ENCODE data around the gene LILRB2. TPM values are rescaled to one million over a fixed set of nuclear protein-coding genes. Genes with fewer than 3 reads are reported as not detected.

The LILRB2 gene
- total RNA-seq, 1 experiment from 2014 or later = not detected

DNA sequence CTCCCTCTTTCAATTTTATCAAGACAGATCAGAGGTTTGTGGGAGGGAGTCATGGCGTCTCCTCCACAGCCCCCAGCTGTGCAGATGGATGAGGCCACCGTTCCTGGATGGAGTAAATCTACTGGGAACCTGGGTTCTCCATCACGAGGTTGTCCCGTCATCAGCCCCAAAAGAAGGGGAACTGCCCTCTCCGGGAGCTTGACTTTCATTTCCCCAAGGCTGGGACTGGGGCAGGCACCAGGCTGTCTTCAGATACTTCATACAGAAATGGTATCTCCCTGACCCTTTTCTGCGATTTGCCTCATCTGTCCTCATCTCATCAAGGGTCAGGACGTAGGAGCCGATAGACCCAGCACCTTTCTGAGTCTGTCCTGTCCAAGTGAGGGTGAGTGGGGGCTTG is 9.8 kb downstream of the LILRB2 start:
- H3K9me2 ChIP-seq (ENCODE audit: insufficient read depth) = no peaks in the 10 kb centered on the region
- ATAC-seq (no peak), DNase-seq (ENCODE audit: low read depth, low spot score) (no peak)
- intact Hi-C loops (cut with micrococcal nuclease) = no loop called here
- peaks cover 23% of the 10 kb centered on the region for H3K27me3 ChIP-seq (ENCODE audit: insufficient read depth, low read length)
- TF ChIP-seq RAD21 (IDR thresholded peaks at IDR 0.05; ENCODE audit: low read depth) = no peak
- TF ChIP-seq ZNF274 (IDR thresholded peaks at IDR 0.05; ENCODE audit: low read depth, low read length) = no peak
- ChIA-PET POLR2A (no interaction called here), RAD21 (ENCODE audit: low non-redundant PET in 1 of 2, low total read pairs in 2 of 2, uncharacterized antibody in 2 of 2, unreplicated experiment in 2 of 2) (no interaction called here), CTCF (no interaction called here)
- no peaks in the 10 kb centered on the region for H3K9me3 ChIP-seq (ENCODE audit: control insufficient read depth in 1 of 2, insufficient read depth in 1 of 2, low read depth in 1 of 2, low read length in 2 of 2)
- H2AFZ ChIP-seq (ENCODE audit: low read depth, low read length, poor library complexity, severe bottlenecking) = no peak overlapping the region
- no peaks in the 10 kb centered on the region for H3K36me3 ChIP-seq (ENCODE audit: control insufficient read depth in 1 of 2, insufficient read depth in 2 of 2, low read length in 2 of 2)
- no peak overlapping the region for H3K4me3 ChIP-seq (replicated peaks in 1 of 2; ENCODE audit: low read depth in 1 of 2, low read length in 2 of 2)
- H3K27ac ChIP-seq (ENCODE audit: low read depth, low read length) = no peak overlapping the region
- no peaks in the 10 kb centered on the region for H4K20me1 ChIP-seq (ENCODE audit: insufficient read depth)
- H3K4me2 ChIP-seq (ENCODE audit: low read length) = no peak overlapping the region
- no peak overlapping the region for H3K9ac ChIP-seq (ENCODE audit: low read length)
- H3K79me2 ChIP-seq (ENCODE audit: insufficient read depth, low read length) = no peaks in the 10 kb centered on the region
- H3K4me1 ChIP-seq (ENCODE audit: control insufficient read depth in 1 of 2, insufficient read depth in 2 of 2, low read length in 2 of 2) = no peaks in the 10 kb centered on the region
- no TSS peak for BruUV-seq (replicated peaks)

DNA sequence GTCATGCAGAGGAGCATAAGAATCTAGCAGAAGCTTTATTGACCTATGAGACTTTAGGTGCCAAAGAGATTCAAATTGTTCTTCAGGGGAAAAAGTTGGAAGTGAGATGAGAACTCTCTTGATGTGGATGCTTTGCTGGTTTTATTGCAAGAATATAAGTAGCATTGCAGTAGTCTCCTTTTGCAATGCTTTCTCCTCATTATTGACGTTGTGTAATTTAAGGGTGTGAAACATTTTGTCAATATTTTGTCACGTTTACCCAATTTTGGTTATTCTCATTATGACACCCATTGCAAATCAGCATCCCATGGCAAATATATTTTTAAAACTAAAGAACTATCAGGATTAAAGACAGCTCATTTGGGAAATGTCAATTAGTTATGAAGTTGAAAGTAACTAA is 12.0 kb downstream of the LILRB2 start:
- Histone ChIP-seq H2AFZ (ENCODE audit: low read depth, low read length, poor library complexity, severe bottlenecking) (no peak overlapping the region), H3K4me1 (ENCODE audit: control insufficient read depth in 1 of 2, insufficient read depth in 2 of 2, low read length in 2 of 2) (no peaks in the 10 kb centered on the region), H3K9ac (ENCODE audit: low read length) (no peak overlapping the region), H3K4me3 (replicated peaks in 1 of 2; ENCODE audit: low read depth in 1 of 2, low read length in 2 of 2) (no peak overlapping the region), H3K9me2 (ENCODE audit: insufficient read depth) (no peaks in the 10 kb centered on the region), H3K36me3 (ENCODE audit: control insufficient read depth in 1 of 2, insufficient read depth in 2 of 2, low read length in 2 of 2) (no peaks in the 10 kb centered on the region), H3K79me2 (ENCODE audit: insufficient read depth, low read length) (no peaks in the 10 kb centered on the region), H3K27me3 (ENCODE audit: insufficient read depth, low read length) (peaks cover 23% of the 10 kb centered on the region), H3K4me2 (ENCODE audit: low read length) (no peak overlapping the region), H3K9me3 (ENCODE audit: control insufficient read depth in 1 of 2, insufficient read depth in 1 of 2, low read depth in 1 of 2, low read length in 2 of 2) (no peaks in the 10 kb centered on the region), H3K27ac (ENCODE audit: low read depth, low read length) (no peak overlapping the region), H4K20me1 (ENCODE audit: insufficient read depth) (no peaks in the 10 kb centered on the region)
- ChIA-PET RAD21 (ENCODE audit: low non-redundant PET in 1 of 2, low total read pairs in 2 of 2, uncharacterized antibody in 2 of 2, unreplicated experiment in 2 of 2) (no interaction called here), CTCF (no interaction called here), POLR2A (no interaction called here)
- no peak for TF ChIP-seq EZH2phosphoT487 (IDR thresholded peaks at IDR 0.05; ENCODE audit: borderline replicate concordance)
- TF ChIP-seq, protein P1, sequence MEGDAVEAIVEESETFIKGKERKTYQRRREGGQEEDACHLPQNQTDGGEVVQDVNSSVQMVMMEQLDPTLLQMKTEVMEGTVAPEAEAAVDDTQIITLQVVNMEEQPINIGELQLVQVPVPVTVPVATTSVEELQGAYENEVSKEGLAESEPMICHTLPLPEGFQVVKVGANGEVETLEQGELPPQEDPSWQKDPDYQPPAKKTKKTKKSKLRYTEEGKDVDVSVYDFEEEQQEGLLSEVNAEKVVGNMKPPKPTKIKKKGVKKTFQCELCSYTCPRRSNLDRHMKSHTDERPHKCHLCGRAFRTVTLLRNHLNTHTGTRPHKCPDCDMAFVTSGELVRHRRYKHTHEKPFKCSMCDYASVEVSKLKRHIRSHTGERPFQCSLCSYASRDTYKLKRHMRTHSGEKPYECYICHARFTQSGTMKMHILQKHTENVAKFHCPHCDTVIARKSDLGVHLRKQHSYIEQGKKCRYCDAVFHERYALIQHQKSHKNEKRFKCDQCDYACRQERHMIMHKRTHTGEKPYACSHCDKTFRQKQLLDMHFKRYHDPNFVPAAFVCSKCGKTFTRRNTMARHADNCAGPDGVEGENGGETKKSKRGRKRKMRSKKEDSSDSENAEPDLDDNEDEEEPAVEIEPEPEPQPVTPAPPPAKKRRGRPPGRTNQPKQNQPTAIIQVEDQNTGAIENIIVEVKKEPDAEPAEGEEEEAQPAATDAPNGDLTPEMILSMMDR (IDR thresholded peaks at IDR 0.05 in 2 of 3, conservative IDR thresholded peaks at IDR 0.05 in 1 of 3; ENCODE audit: borderline replicate concordance in 1 of 3, insufficient read depth in 1 of 3, low read depth in 2 of 3, low read length in 2 of 3) = no peak
- no peak for TF ChIP-seq EZH2 (IDR thresholded peaks at IDR 0.05)
- TF ChIP-seq, protein P2, sequence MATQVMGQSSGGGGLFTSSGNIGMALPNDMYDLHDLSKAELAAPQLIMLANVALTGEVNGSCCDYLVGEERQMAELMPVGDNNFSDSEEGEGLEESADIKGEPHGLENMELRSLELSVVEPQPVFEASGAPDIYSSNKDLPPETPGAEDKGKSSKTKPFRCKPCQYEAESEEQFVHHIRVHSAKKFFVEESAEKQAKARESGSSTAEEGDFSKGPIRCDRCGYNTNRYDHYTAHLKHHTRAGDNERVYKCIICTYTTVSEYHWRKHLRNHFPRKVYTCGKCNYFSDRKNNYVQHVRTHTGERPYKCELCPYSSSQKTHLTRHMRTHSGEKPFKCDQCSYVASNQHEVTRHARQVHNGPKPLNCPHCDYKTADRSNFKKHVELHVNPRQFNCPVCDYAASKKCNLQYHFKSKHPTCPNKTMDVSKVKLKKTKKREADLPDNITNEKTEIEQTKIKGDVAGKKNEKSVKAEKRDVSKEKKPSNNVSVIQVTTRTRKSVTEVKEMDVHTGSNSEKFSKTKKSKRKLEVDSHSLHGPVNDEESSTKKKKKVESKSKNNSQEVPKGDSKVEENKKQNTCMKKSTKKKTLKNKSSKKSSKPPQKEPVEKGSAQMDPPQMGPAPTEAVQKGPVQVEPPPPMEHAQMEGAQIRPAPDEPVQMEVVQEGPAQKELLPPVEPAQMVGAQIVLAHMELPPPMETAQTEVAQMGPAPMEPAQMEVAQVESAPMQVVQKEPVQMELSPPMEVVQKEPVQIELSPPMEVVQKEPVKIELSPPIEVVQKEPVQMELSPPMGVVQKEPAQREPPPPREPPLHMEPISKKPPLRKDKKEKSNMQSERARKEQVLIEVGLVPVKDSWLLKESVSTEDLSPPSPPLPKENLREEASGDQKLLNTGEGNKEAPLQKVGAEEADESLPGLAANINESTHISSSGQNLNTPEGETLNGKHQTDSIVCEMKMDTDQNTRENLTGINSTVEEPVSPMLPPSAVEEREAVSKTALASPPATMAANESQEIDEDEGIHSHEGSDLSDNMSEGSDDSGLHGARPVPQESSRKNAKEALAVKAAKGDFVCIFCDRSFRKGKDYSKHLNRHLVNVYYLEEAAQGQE (IDR thresholded peaks at IDR 0.05; ENCODE audit: low read depth) = no peak
- TF ChIP-seq EGR1 (IDR thresholded peaks at IDR 0.05; ENCODE audit: low read depth) = no peak
- no peak for TF ChIP-seq SIN3A (IDR thresholded peaks at IDR 0.05; ENCODE audit: low read depth)
- no peak for TF ChIP-seq FOSL1 (IDR thresholded peaks at IDR 0.05; ENCODE audit: low read depth)
- no peak for TF ChIP-seq YY1 (IDR thresholded peaks at IDR 0.05; ENCODE audit: extremely low read depth, insufficient replicate concordance, low read depth, low read length)
- DNase-seq (ENCODE audit: low read depth, low spot score) = no peak
- no TSS peak for BruUV-seq (replicated peaks)
- intact Hi-C loops (cut with micrococcal nuclease) = no loop called here
- no peak for ATAC-seq

Data from HCT116 (cell line).